ENCODE data around the gene KIF26B. TPM values are rescaled to one million over a fixed set of nuclear protein-coding genes. Genes with fewer than 3 reads are reported as not detected.

The KIF26B gene
- total and polyA plus RNA-seq, 2 of the 4 experiments (the other 2 are of a cell fraction): 0.53 to 0.54 TPM

- dilution Hi-C loops (cut with HindIII; ENCODE audit: low sequenced_read_pairs, unreplicated experiment) (no loop called here), intact Hi-C loops (cut with micrococcal nuclease) (no loop called here), in situ Hi-C loops (cut with MboI; ENCODE audit: low sequenced_read_pairs) (no loop called here)
- Histone ChIP-seq H2BK120ac (ENCODE audit: low read depth, low read length) (no peak overlapping the region), H3K9me3 (ENCODE audit: control insufficient read depth, insufficient read depth, low read length) (no peaks in the 10 kb centered on the region), H3K4me3 (ENCODE audit: insufficient read depth, low read depth, low read length) (no peak overlapping the region), H3K14ac (replicated peaks; ENCODE audit: low read depth, low read length) (no peak overlapping the region), H3K27ac (ENCODE audit: insufficient read depth, low read length) (no peak overlapping the region), H2AK9ac (replicated peaks; ENCODE audit: low read depth, low read length, poor library complexity) (no peak overlapping the region), H4K5ac (ENCODE audit: low read depth, low read length) (no peak overlapping the region), H4K20me1 (ENCODE audit: insufficient read depth, low read length) (no peaks in the 10 kb centered on the region), H2AK5ac (ENCODE audit: low read depth, low read length) (no peak overlapping the region), H3K23ac (ENCODE audit: low read depth, low read length) (no peak overlapping the region), H3K4me1 (ENCODE audit: control insufficient read depth, insufficient read depth, low read length) (no peaks in the 10 kb centered on the region), H3K56ac (ENCODE audit: extremely low read depth, insufficient read depth, low read length) (no peak overlapping the region), H3K79me1 (ENCODE audit: low read depth in 1 of 2, low read length in 2 of 2) (no peaks in the 10 kb centered on the region), H3K4me2 (ENCODE audit: low read depth, low read length) (no peak overlapping the region), H3K4ac (ENCODE audit: low read depth, low read length) (no peak overlapping the region), H4K8ac (ENCODE audit: low read depth in 2 of 2, low read length in 2 of 2) (no peak overlapping the region), H4K91ac (ENCODE audit: insufficient read depth, low read depth, low read length) (no peak overlapping the region), H3K36me3 (ENCODE audit: control insufficient read depth, insufficient read depth, low read length) (no peaks in the 10 kb centered on the region), H3K27me3 (ENCODE audit: control insufficient read depth, insufficient read depth, low read length) (no peaks in the 10 kb centered on the region), H2AFZ (replicated peaks; ENCODE audit: low read length, poor library complexity) (no peak overlapping the region), H3K9me1 (ENCODE audit: insufficient read depth, low read length) (no peaks in the 10 kb centered on the region), H2BK15ac (ENCODE audit: low read depth, low read length) (no peak overlapping the region), H2BK5ac (ENCODE audit: low read depth, low read length, poor library complexity, severe bottlenecking) (no peak overlapping the region), H3K9ac (ENCODE audit: low read depth, low read length) (no peak overlapping the region), H2BK20ac (ENCODE audit: low read depth, low read length) (no peak overlapping the region), H3K18ac (ENCODE audit: low read depth, low read length) (no peak overlapping the region)
- WGBS, 2 experiments (ENCODE audit: extremely low coverage in 2 of 2, insufficient read length in 1 of 2): 80% methylated on average over 1 of the region's 10 CpGs; no CpG with 5 or more reads in 1 of the 2 experiments
- ChIA-PET CTCF (interaction anchor here (0.6 kb wide), 1 partner anchor 31 kb away, joined by 3 read pairs; no protein-coding TSS in a partner anchor), POLR2A (ENCODE audit: unreplicated experiment) (no interaction called here)
- no peak for DNase-seq
- no peak for TF ChIP-seq RCOR1 (IDR thresholded peaks at IDR 0.05; ENCODE audit: insufficient replicate concordance, low read length)
- TF ChIP-seq MAFK (IDR thresholded peaks at IDR 0.05; ENCODE audit: low read depth, low read length): peak; percentile 11; the same call in 1 of the 2 replicates
- no peak for TF ChIP-seq FOS (IDR thresholded peaks at IDR 0.05; ENCODE audit: low read depth, low read length)
- TF ChIP-seq BHLHE40 (IDR thresholded peaks at IDR 0.05; ENCODE audit: low read depth, low read length): no peak
- TF ChIP-seq CEBPB (IDR thresholded peaks at IDR 0.05; ENCODE audit: low read depth, low read length): no peak
- no peak for TF ChIP-seq RAD21 (IDR thresholded peaks at IDR 0.05; ENCODE audit: low read length)
- no peak for TF ChIP-seq MAZ (IDR thresholded peaks at IDR 0.05; ENCODE audit: borderline replicate concordance, low read depth, low read length)
- no TSS peak for BruUV-seq (replicated peaks)
- no peak for ATAC-seq (ENCODE audit: low read depth)
Measured at GRCh38 chr1:245337829-245338484, 183.2 kb downstream of the KIF26B start.

Data from IMR-90 (cell line).